Ascending aorta (tissue), 2 donors: Measurements from ENCODE around the gene CRY1. TPM values are rescaled to one million over a fixed set of nuclear protein-coding genes. Genes with fewer than 3 reads are reported as not detected.
"Not testable (repeated sequence)": the region's sequence is repeated elsewhere in the genome, so short reads cannot be mapped to it uniquely, and the experiment has no call there.

Experiments
- DNase-seq, 2 donors: peaks; one replicate each; pipeline ENCODE4 v3.0.0-alpha.2; 2019; ENCODE audit warnings: low spot score in 2 of 2
- H3K27ac ChIP-seq, 2 donors: fragments of 200-600 bp; sonication (generic); one replicate each; pipeline ENCODE4 v1.5.1; 2016 to 2017; ENCODE audit warnings: mild to moderate bottlenecking in 1 of 2
- H3K27me3 ChIP-seq: fragments of 200-600 bp; sonication (generic); one replicate; pipeline ENCODE4 v1.5.1; 2017
- H3K36me3 ChIP-seq, 2 donors: fragments of 200-600 bp; sonication (generic); one replicate each; pipeline ENCODE4 v1.5.1; 2016
- H3K4me1 ChIP-seq, 2 donors: fragments of 200-600 bp; sonication (generic); one replicate each; pipeline ENCODE4 v1.5.1; 2016 to 2017; ENCODE audit warnings: mild to moderate bottlenecking in 1 of 2
- H3K4me3 ChIP-seq, 2 donors: fragments of 200-600 bp; sonication (generic); one replicate each; pipeline ENCODE4 v1.5.1; 2016 to 2017; ENCODE audit warnings: mild to moderate bottlenecking in 1 of 2
- H3K9me3 ChIP-seq, 2 donors: fragments of 200-600 bp; sonication (generic); one replicate each; pipeline ENCODE4 v1.5.1; 2016
- CTCF ChIP-seq, 3 experiments: fragments of 200-600 bp in 2 of 3; fragments of 450-650 bp in 1 of 3; sonication (generic) in 2 of 3; IDR thresholded peaks; one replicate each; pipeline ENCODE4 v1.5.1; 2016 to 2019; ENCODE audit warnings: antibody characterized with exemption in 3 of 3, mild to moderate bottlenecking in 1 of 3, moderate library complexity in 1 of 3
- intact Hi-C: fragments of 100-400 bp; cut with DNase I; formaldehyde crosslinking; loops from one replicate; pipeline ENCODE4 v1.15.1; 2023
- total RNA-seq: library from RNA; depleted of rRNA; stranded (reverse); fragments of >200 nt; gene quantifications from one replicate; pipeline ENCODE4 v1.1.0, GENCODE V29; 2016

CRY1 gene
- total RNA-seq, 1 donor from 2014 or later: 23.0 TPM

- TF ChIP-seq CTCF (IDR thresholded peaks at IDR 0.05): no peak
- intact Hi-C loops: no loop called here
- Histone ChIP-seq H3K4me1 (no peaks in the 10 kb centered on the region), H3K4me3 (no peak overlapping the region), H3K36me3 (no peaks in the 10 kb centered on the region), H3K27me3 (no peaks in the 10 kb centered on the region), H3K27ac (no peak overlapping the region), H3K9me3 (no peaks in the 10 kb centered on the region)
- DNase-seq: no peak
Measured at GRCh38 chr12:107115119-107115518, 21.8 kb upstream of the CRY1 start.

DNA sequence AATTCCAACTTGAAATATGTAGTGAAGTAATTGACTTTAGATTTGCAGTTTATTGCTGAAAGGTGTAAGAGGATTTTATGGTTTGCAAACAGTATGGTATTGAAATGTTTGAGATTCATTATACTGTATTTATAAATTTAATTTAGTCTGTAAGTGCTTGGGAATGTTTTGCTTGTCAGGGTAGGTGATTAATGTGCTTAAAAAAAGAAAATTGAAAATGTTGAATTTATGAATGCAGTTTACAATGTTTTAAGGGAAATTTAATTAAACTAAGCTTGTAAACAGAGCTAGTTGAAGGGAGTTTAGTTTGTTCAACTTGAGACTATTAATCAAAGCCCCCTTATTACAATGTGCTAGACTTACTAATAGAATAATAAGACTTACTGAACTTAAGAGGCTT is 18.0 kb upstream of the CRY1 start:
- Histone ChIP-seq H3K9me3 (no peaks in the 10 kb centered on the region), H3K4me3 (no peak overlapping the region), H3K4me1 (no peaks in the 10 kb centered on the region), H3K27me3 (no peaks in the 10 kb centered on the region), H3K36me3 (no peaks in the 10 kb centered on the region), H3K27ac (no peak overlapping the region)
- intact Hi-C loops: no loop called here
- no peak for DNase-seq
- no peak for TF ChIP-seq CTCF (IDR thresholded peaks at IDR 0.05)

DNA sequence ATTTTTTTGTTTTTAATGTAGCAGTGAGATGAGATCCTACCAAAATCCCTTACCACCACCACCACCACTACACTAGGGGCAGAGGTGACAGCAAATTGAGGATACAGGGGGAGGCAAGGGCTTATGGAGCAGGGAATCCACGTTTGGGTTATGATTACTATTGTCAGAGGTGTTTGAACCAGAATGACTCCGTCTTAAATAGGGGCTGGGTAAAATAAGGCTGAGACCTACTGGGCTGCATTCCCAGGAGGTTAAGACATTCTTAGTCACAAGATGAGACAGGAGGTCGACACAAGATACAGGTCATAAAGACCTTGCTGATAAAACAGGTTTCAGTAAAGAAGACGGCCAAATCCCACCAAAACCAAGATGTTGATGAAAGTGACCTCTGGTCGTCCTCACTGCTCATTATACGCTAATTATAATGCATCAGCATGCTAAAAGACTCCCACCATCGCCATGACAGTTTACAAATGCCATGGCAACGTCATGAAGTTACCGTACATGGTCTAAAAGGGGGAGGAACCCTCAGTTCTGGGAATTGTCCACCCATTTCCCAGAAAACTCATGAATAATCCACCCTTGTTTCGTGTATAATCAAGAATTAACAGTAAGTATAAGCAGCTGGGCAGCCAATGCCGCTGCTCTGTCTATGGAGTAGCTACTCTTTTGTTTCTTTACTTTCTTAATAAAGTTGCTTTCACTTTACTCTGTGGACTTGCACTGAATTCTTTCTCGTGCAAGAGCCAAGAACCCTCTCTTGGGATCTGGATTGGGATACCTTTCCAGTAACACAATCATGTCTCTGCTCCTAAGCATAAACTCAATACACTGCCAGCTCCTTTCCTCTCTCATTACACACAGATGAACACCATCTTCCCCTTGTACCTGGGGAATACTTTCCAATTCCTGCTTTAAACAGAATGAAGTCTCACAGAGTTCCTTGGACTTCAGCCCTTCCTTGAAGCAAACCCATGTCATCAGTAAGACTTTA is 16.7 kb upstream of the CRY1 start:
- Histone ChIP-seq H3K27me3 (no peaks in the 10 kb centered on the region), H3K4me3 (peak overlapping the region in 1 of 2 donors; percentile 39), H3K27ac (peak overlapping the region in 1 of 2 donors; percentile 38), H3K4me1 (no peaks in the 10 kb centered on the region), H3K36me3 (no peaks in the 10 kb centered on the region), H3K9me3 (no peaks in the 10 kb centered on the region)
- intact Hi-C loops: no loop called here
- DNase-seq: no peak
- TF ChIP-seq CTCF (IDR thresholded peaks at IDR 0.05): no peak

DNA sequence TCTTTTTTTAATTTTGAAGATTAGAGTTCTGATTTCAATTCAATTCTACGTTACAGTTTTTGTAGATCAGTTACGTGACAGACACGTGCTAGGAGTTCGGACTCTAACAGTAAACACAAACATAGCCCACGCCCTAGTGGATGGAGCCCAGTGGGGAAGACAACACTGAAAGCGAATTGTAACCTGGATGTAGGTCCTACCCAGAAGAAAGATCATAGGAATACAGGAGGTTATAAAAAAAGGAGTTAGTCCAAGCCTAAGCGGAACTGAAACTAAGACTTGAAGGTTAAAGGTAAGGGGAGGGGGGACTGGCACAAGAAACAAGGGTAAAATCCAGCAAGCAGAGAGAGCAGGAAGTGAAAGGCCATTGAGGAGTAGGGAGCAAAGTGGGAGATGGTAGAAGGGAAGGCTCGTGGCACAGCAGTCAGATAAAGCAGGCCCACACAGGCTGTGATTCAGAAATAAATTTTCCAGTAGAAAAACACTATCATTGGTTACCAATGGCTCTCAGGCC is 15.7 kb upstream of the CRY1 start:
- Histone ChIP-seq H3K27me3 (no peaks in the 10 kb centered on the region), H3K4me3 (no peak overlapping the region), H3K36me3 (no peaks in the 10 kb centered on the region), H3K4me1 (no peaks in the 10 kb centered on the region), H3K27ac (no peak overlapping the region), H3K9me3 (no peaks in the 10 kb centered on the region)
- DNase-seq: no peak
- intact Hi-C loops: no loop called here
- TF ChIP-seq CTCF (IDR thresholded peaks at IDR 0.05): no peak

GRCh38 chr12:107108366-107108765 is 15.0 kb upstream of the CRY1 start:
- H3K27ac ChIP-seq, H3K36me3 ChIP-seq, H3K27me3 ChIP-seq, H3K4me1 ChIP-seq, H3K4me3 ChIP-seq, H3K9me3 ChIP-seq, DNase-seq, intact Hi-C loops: not testable (repeated sequence)

DNA sequence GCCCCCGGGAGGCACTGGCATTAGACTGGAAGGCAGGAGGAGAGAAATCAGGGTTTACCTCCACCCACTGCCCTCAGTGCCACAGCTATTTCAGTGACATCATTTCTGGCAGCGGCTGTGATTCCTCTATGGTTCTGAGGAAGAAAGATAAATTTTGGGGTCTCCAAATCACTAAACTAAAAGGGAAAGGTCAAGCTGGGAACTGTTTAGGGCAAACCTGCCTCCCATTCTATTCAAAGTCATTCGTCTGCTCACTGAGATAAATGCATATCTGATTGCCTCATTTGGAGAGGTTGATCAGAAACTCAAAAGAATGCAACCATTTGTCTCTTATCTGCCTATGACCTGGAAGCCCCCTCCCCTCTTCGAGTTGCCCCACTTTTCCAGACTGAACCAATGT is 14.0 kb upstream of the CRY1 start:
- Histone ChIP-seq H3K27me3 (no peaks in the 10 kb centered on the region), H3K4me1 (no peaks in the 10 kb centered on the region), H3K36me3 (no peaks in the 10 kb centered on the region), H3K4me3 (no peak overlapping the region), H3K27ac (no peak overlapping the region), H3K9me3 (no peaks in the 10 kb centered on the region)
- intact Hi-C loops: no loop called here
- DNase-seq: no peak
- no peak for TF ChIP-seq CTCF (IDR thresholded peaks at IDR 0.05)
